Trophoblast cell (in vitro differentiated cells and primary cell): Measurements from ENCODE around the gene CATSPER4.

Source experiments
- DNase-seq, 2 donors: peaks; one replicate each; pipeline ENCODE4 v3.0.0-alpha.2; 2016
- H2AFZ ChIP-seq: 2 replicates; pipeline ENCODE4 v1.6.1; 2013; ENCODE audit warnings: low read length, moderate library complexity, mild to moderate bottlenecking; ENCODE audit not compliant: insufficient read depth, poor library complexity
- H2AK5ac ChIP-seq: 2 replicates; pipeline ENCODE4 v1.6.1; 2013; ENCODE audit warnings: mild to moderate bottlenecking, low read length
- H2BK120ac ChIP-seq: 2 replicates; pipeline ENCODE4 v1.6.1; 2013; ENCODE audit warnings: low read length, mild to moderate bottlenecking, moderate library complexity; ENCODE audit not compliant: insufficient read depth, poor library complexity
- H2BK12ac ChIP-seq: 2 replicates; pipeline ENCODE4 v1.6.1; 2013; ENCODE audit warnings: mild to moderate bottlenecking, low read length, moderate library complexity
- H2BK5ac ChIP-seq: 2 replicates; pipeline ENCODE4 v1.6.1; 2013; ENCODE audit warnings: low read length, low read depth, moderate library complexity, mild to moderate bottlenecking; ENCODE audit not compliant: poor library complexity
- H3K14ac ChIP-seq: 2 replicates; pipeline ENCODE4 v1.6.1; 2013; ENCODE audit warnings: mild to moderate bottlenecking, low read length
- H3K18ac ChIP-seq: 2 replicates; pipeline ENCODE4 v1.6.1; 2013; ENCODE audit warnings: mild to moderate bottlenecking, low read length
- H3K23ac ChIP-seq: 2 replicates; pipeline ENCODE4 v1.6.1; 2013; ENCODE audit warnings: low read length
- H3K27ac ChIP-seq: 2 replicates; pipeline ENCODE4 v1.5.1; 2013; ENCODE audit warnings: low read depth, mild to moderate bottlenecking, inconsistent platforms, low read length, moderate library complexity
- H3K27me3 ChIP-seq: 2 replicates; pipeline ENCODE4 v1.6.1; 2013; ENCODE audit warnings: inconsistent platforms, mild to moderate bottlenecking, low read length, moderate library complexity; ENCODE audit not compliant: insufficient read depth
- H3K36me3 ChIP-seq, 2 experiments: 1 replicate in 1 of 2; 2 replicates in 1 of 2; pipeline ENCODE4 v1.6.1; 2013; ENCODE audit warnings: low read length in 2 of 2, mild to moderate bottlenecking in 2 of 2, moderate library complexity in 1 of 2; ENCODE audit not compliant: insufficient read depth in 2 of 2, control insufficient read depth in 1 of 2
- H3K4ac ChIP-seq: 2 replicates; pipeline ENCODE4 v1.6.1; 2013; ENCODE audit warnings: low read depth, mild to moderate bottlenecking, low read length, moderate library complexity
- H3K4me1 ChIP-seq, 2 experiments: 1 replicate in 1 of 2; 2 replicates in 1 of 2; pipeline ENCODE4 v1.6.1; 2013; ENCODE audit warnings: low read length in 2 of 2, mild to moderate bottlenecking in 2 of 2, moderate library complexity in 1 of 2; ENCODE audit not compliant: insufficient read depth in 2 of 2, control insufficient read depth in 1 of 2
- H3K4me2 ChIP-seq: 2 replicates; pipeline ENCODE4 v1.6.1; 2013; ENCODE audit warnings: inconsistent platforms, mild to moderate bottlenecking, low read length, moderate library complexity
- H3K4me3 ChIP-seq: 2 replicates; pipeline ENCODE4 v1.5.1; 2013; ENCODE audit warnings: mild to moderate bottlenecking, low read depth, low read length, inconsistent platforms
- H3K79me1 ChIP-seq: one replicate; pipeline ENCODE4 v1.6.1; 2013; ENCODE audit warnings: low read length
- H3K79me2 ChIP-seq: 2 replicates; pipeline ENCODE4 v1.6.1; 2013; ENCODE audit warnings: low read length, mild to moderate bottlenecking; ENCODE audit not compliant: control insufficient read depth, insufficient read depth, poor library complexity
- H3K9ac ChIP-seq: 2 replicates; pipeline ENCODE4 v1.6.1; 2013; ENCODE audit warnings: mild to moderate bottlenecking, low read length
- H3K9me3 ChIP-seq: 2 replicates; pipeline ENCODE4 v1.6.1; 2013; ENCODE audit warnings: low read depth, mild to moderate bottlenecking, control low read depth, inconsistent platforms, low read length; ENCODE audit not compliant: insufficient read depth
- H4K12ac ChIP-seq: 2 replicates; pipeline ENCODE4 v1.6.1; 2013; ENCODE audit warnings: low read depth, mild to moderate bottlenecking, low read length, moderate library complexity
- H4K8ac ChIP-seq: 2 replicates; pipeline ENCODE4 v1.6.1; 2013; ENCODE audit warnings: low read depth, mild to moderate bottlenecking, low read length, moderate library complexity
- H4K91ac ChIP-seq: one replicate; pipeline ENCODE4 v1.6.1; 2013; ENCODE audit warnings: low read depth, mild to moderate bottlenecking, low read length, moderate library complexity
- WGBS: extraction: QIAGEN DNeasy Blood & Tissue Kit; methylation state at CpG from one replicate; pipeline ENCODE4 v1.1.7; 2013; ENCODE audit warnings: missing lambda C conversion rate; ENCODE audit not compliant: insufficient read length, insufficient coverage; ENCODE audit errors: extremely low coverage; 5-methylcytosine and 5-hydroxymethylcytosine counted together

The CATSPER4 gene

GRCh38 chr1:26148887-26149286, 41.5 kb upstream of the CATSPER4 start:
- H3K9me3 ChIP-seq: peaks cover 2% of the 10 kb centered on the region
- no peaks in the 10 kb centered on the region for H3K27me3 ChIP-seq
- H3K14ac ChIP-seq: no peak overlapping the region
- H3K79me2 ChIP-seq: no peaks in the 10 kb centered on the region
- H3K36me3 ChIP-seq: no peaks in the 10 kb centered on the region
- no peak overlapping the region for H3K23ac ChIP-seq
- no peak overlapping the region for H3K4ac ChIP-seq
- no peak overlapping the region for H4K8ac ChIP-seq
- H2AFZ ChIP-seq: no peak overlapping the region
- no peaks in the 10 kb centered on the region for H3K4me1 ChIP-seq
- no peak overlapping the region for H4K12ac ChIP-seq
- H3K4me2 ChIP-seq: no peak overlapping the region
- H2BK12ac ChIP-seq: no peak overlapping the region
- no peak overlapping the region for H3K18ac ChIP-seq
- H2BK5ac ChIP-seq: no peak overlapping the region
- H4K91ac ChIP-seq: no peak overlapping the region
- H2AK5ac ChIP-seq: no peak overlapping the region
- H3K4me3 ChIP-seq: no peak overlapping the region
- no peak overlapping the region for H2BK120ac ChIP-seq
- H3K79me1 ChIP-seq: no peaks in the 10 kb centered on the region
- no peak overlapping the region for H3K27ac ChIP-seq
- DNase-seq: no peak
- H3K9ac ChIP-seq: peak overlapping the region; percentile 9

GRCh38 chr1:26153966-26154532, 36.4 kb upstream of the CATSPER4 start:
- Histone ChIP-seq H3K23ac (no peak overlapping the region), H3K18ac (no peak overlapping the region), H3K4me2 (no peak overlapping the region), H4K8ac (no peak overlapping the region), H3K79me1 (peaks cover 8% of the 10 kb centered on the region), H2BK12ac (no peak overlapping the region), H3K14ac (no peak overlapping the region), H3K4ac (no peak overlapping the region), H3K9ac (no peak overlapping the region), H2AK5ac (no peak overlapping the region), H2BK5ac (no peak overlapping the region), H4K91ac (no peak overlapping the region), H3K4me1 (peaks cover 27 to 33% of the 10 kb centered on the region in 2 experiments), H3K27ac (no peak overlapping the region), H2BK120ac (no peak overlapping the region), H3K27me3 (no peaks in the 10 kb centered on the region), H3K4me3 (no peak overlapping the region), H3K79me2 (no peaks in the 10 kb centered on the region), H3K36me3 (no peaks in the 10 kb centered on the region), H4K12ac (no peak overlapping the region), H2AFZ (no peak overlapping the region), H3K9me3 (no peaks in the 10 kb centered on the region)
- DNase-seq: no peak
- WGBS: no CpG with 5 or more reads among the region's 5 CpGs

DNA sequence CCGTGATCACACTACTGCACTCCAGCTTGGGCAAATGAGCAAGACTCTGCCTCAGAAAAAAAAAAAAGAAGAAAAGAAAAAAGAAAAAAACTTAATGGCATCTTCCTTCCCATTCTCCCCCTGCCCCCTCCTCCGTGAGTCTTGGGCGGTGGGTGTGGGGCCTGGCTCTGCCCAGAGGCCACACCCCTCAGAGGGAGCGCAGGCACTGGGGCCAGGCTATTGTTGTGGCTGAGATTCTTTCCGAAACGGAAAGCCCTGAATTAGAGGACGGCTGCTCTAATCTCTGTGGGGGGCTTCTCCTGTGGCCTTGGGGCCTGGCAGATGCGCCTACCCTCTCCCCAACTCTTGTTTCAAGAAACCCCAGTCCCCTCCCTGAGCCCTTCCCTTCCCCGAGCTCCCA, 35.7 kb upstream of the CATSPER4 start:
- no peak overlapping the region for H2BK5ac ChIP-seq
- H4K12ac ChIP-seq: no peak overlapping the region
- H4K91ac ChIP-seq: no peak overlapping the region
- H3K79me1 ChIP-seq: peaks cover 11% of the 10 kb centered on the region
- H3K36me3 ChIP-seq: no peaks in the 10 kb centered on the region
- no peaks in the 10 kb centered on the region for H3K9me3 ChIP-seq
- peaks cover 32 to 39% of the 10 kb centered on the region in 2 experiments for H3K4me1 ChIP-seq
- H3K27ac ChIP-seq: no peak overlapping the region
- H3K18ac ChIP-seq: no peak overlapping the region
- H3K4me2 ChIP-seq: no peak overlapping the region
- H2AFZ ChIP-seq: no peak overlapping the region
- H2AK5ac ChIP-seq: no peak overlapping the region
- H2BK120ac ChIP-seq: no peak overlapping the region
- no peak overlapping the region for H2BK12ac ChIP-seq
- WGBS: no CpG with 5 or more reads among the region's 9 CpGs
- no peak overlapping the region for H3K4me3 ChIP-seq
- no peak for DNase-seq
- H3K4ac ChIP-seq: no peak overlapping the region
- H3K79me2 ChIP-seq: no peaks in the 10 kb centered on the region
- no peak overlapping the region for H4K8ac ChIP-seq
- no peak overlapping the region for H3K9ac ChIP-seq
- no peaks in the 10 kb centered on the region for H3K27me3 ChIP-seq
- no peak overlapping the region for H3K14ac ChIP-seq
- no peak overlapping the region for H3K23ac ChIP-seq

DNA sequence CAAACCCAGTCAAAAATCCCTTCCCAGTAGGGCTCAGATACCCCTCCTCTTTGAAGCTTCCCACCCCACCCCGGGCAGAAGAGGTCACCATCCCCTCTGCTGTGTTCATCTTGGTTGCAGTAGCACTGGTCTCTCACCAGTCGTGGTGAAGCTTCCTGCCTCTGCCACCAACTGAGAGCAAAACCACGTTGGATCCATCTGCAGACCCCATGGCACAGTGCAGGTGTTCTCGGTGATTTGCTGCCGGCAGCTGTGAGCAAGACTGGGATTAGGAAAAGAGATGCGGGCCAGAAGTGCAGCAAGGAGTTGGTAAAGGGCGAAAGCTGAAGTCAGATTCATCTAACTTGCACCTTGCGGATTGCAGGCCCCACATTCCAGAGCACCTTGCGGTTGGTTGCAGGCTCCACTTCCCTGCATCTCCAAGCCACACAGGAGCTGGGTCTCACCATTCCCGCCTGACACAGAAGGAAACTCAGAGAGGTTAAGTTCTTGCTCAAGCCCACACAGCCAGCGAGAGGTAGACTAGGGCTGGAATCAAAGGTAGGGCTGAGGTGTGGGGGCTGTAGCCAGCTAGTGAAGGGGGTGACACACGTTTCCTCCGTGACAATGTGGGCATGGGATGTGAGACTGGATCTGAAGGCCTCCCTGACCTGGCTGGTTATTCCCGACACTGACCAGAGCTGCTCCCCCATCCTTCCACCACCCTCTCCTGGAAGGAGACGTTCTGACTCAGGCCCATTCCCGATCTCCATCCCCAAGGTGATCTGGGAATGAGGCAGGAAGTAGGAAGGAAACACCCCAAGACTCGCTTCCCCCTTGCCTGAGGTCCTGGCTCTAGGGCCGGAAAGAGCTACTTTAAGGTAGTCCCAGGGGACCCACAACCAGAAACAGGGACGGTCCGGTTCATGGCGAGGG, 34.8 kb upstream of the CATSPER4 start:
- no peak overlapping the region for H3K9ac ChIP-seq
- H4K91ac ChIP-seq: peak overlapping the region; percentile 73
- H3K9me3 ChIP-seq: no peaks in the 10 kb centered on the region
- no peak overlapping the region for H3K23ac ChIP-seq
- H2AK5ac ChIP-seq: peak overlapping the region; percentile 37
- no peaks in the 10 kb centered on the region for H3K36me3 ChIP-seq
- WGBS: no CpG with 5 or more reads among the region's 21 CpGs
- no peak overlapping the region for H4K12ac ChIP-seq
- peaks cover 32 to 41% of the 10 kb centered on the region in 2 experiments for H3K4me1 ChIP-seq
- H3K18ac ChIP-seq: no peak overlapping the region
- H2BK5ac ChIP-seq: no peak overlapping the region
- H3K27me3 ChIP-seq: peaks cover 3% of the 10 kb centered on the region
- no peak overlapping the region for H3K27ac ChIP-seq
- H3K79me1 ChIP-seq: peaks cover 11% of the 10 kb centered on the region
- H2BK12ac ChIP-seq: peak overlapping the region; percentile 21
- no peaks in the 10 kb centered on the region for H3K79me2 ChIP-seq
- no peak overlapping the region for H4K8ac ChIP-seq
- no peak for DNase-seq
- H2BK120ac ChIP-seq: no peak overlapping the region
- no peak overlapping the region for H3K4me3 ChIP-seq
- no peak overlapping the region for H3K14ac ChIP-seq
- H3K4me2 ChIP-seq: peak overlapping the region; percentile 63
- no peak overlapping the region for H2AFZ ChIP-seq
- no peak overlapping the region for H3K4ac ChIP-seq
